PC-3 (cell line): ENCODE measurements around the gene VSIR. TPM values are rescaled to one million over a fixed set of nuclear protein-coding genes. Genes with fewer than 3 reads are reported as not detected.

Source experiments
- ATAC-seq: fragments of 200-7000 bp; cut with Tn5 transposase; 2 replicates; pipeline ENCODE4 v1.9.1; 2020; ENCODE audit warnings: mild to moderate bottlenecking, moderate library complexity
- BruUV-seq: library from RNA; stranded (reverse); fragments of 400-500 nt; replicated peaks from 2 replicates; lab custom pipeline; 2021; lab: Mats Ljungman, UMichigan
- CTCF ChIA-PET: fragments of 300-600 bp; sonication (Branson Sonifier 250); formaldehyde crosslinking; loops from one replicate; lab custom pipeline; 2022; ENCODE audit warnings: antibody characterized with exemption; lab: Charles Lee
- POLR2A ChIA-PET: fragments of 300-600 bp; sonication (Branson Sonifier 250); formaldehyde crosslinking; loops from one replicate; lab custom pipeline; 2022; ENCODE audit warnings: antibody characterized with exemption; ENCODE audit not compliant: unreplicated experiment; lab: Charles Lee
- DNase-seq: peaks from one replicate; pipeline ENCODE4 v3.0.0-alpha.2; 2015
- H2AFZ ChIP-seq: fragments of 300-600 bp; sonication (generic); 2 replicates; pipeline ENCODE4 v1.6.0; 2016; ENCODE audit warnings: antibody characterized with exemption, low read length
- H3F3A ChIP-seq: fragments of 300-600 bp; sonication (generic); one replicate; pipeline ENCODE4 v1.6.0; 2017; ENCODE audit warnings: antibody characterized with exemption, low read length, control low read depth, mild to moderate bottlenecking; ENCODE audit not compliant: unreplicated experiment
- H3K27ac ChIP-seq: fragments of 300-600 bp; sonication (generic); 2 replicates; pipeline ENCODE4 v1.5.1; 2016; ENCODE audit warnings: mild to moderate bottlenecking, low read length
- H3K27me3 ChIP-seq: fragments of 300-600 bp; sonication (generic); 2 replicates; pipeline ENCODE4 v1.6.1; 2016; ENCODE audit warnings: low read length, mixed read lengths
- H3K36me3 ChIP-seq: fragments of 300-600 bp; sonication (generic); 2 replicates; pipeline ENCODE4 v1.6.1; 2016; ENCODE audit warnings: low read depth, mixed run types, low read length, mixed read lengths
- H3K4me1 ChIP-seq: fragments of 300-600 bp; sonication (generic); 2 replicates; pipeline ENCODE4 v1.5.1; 2016; ENCODE audit warnings: low read length; ENCODE audit not compliant: insufficient read depth
- H3K4me2 ChIP-seq: fragments of 300-600 bp; sonication (generic); 2 replicates; pipeline ENCODE4 v1.6.0; 2016; ENCODE audit warnings: low read length
- H3K4me3 ChIP-seq: fragments of 300-600 bp; sonication (generic); 2 replicates; pipeline ENCODE4 v1.5.1; 2016; ENCODE audit warnings: mild to moderate bottlenecking, low read length, mixed read lengths
- H3K79me2 ChIP-seq: fragments of 300-600 bp; sonication (generic); 2 replicates; pipeline ENCODE4 v1.6.1; 2017; ENCODE audit warnings: low read length, mixed read lengths
- H3K9ac ChIP-seq: fragments of 300-600 bp; sonication (generic); 2 replicates; pipeline ENCODE4 v1.6.0; 2016; ENCODE audit warnings: mild to moderate bottlenecking, low read length
- H3K9me2 ChIP-seq: fragments of 300-600 bp; sonication (generic); replicated peaks from 2 replicates; pipeline ENCODE4 v1.6.1; 2016; ENCODE audit warnings: mixed run types, low read length, mixed read lengths
- H3K9me3 ChIP-seq: fragments of 300-600 bp; sonication (generic); 2 replicates; pipeline ENCODE4 v1.6.1; 2016; ENCODE audit warnings: low read length, mixed read lengths
- H4K20me1 ChIP-seq: fragments of 300-600 bp; sonication (generic); 2 replicates; pipeline ENCODE4 v1.6.1; 2016; ENCODE audit warnings: low read length, mixed read lengths
- EZH2 ChIP-seq: fragments of 300-600 bp; sonication (generic); IDR thresholded peaks from one replicate; pipeline ENCODE4 v1.6.1; 2017; ENCODE audit warnings: antibody characterized with exemption, mild to moderate bottlenecking, low read length; ENCODE audit not compliant: unreplicated experiment
- EZH2phosphoT487 ChIP-seq: fragments of 300-600 bp; sonication (generic); IDR thresholded peaks from 2 replicates; pipeline ENCODE4 v1.6.1; 2018; ENCODE audit warnings: mild to moderate bottlenecking, antibody characterized with exemption, low read length, borderline replicate concordance
- intact Hi-C: fragments of 100-400 bp; cut with micrococcal nuclease; formaldehyde crosslinking; loops from 2 replicates; pipeline ENCODE4 v1.9.0; 2023
- total RNA-seq: library from RNA; depleted of rRNA; stranded (reverse); fragments of >200 nt; gene quantifications from 2 replicates; pipeline ENCODE4 v1.2.3, GENCODE V29; 2014
- TF ChIP-seq, protein P1 (sequence below): fragments of 300-600 bp; sonication (generic); conservative IDR thresholded peaks from 2 replicates; pipeline ENCODE4 v1.5.1; 2017; ENCODE audit warnings: antibody characterized with exemption, low read depth, mild to moderate bottlenecking, low read length

VSIR gene
- total RNA-seq, 1 experiment from 2014 or later, result 14.1 TPM

DNA sequence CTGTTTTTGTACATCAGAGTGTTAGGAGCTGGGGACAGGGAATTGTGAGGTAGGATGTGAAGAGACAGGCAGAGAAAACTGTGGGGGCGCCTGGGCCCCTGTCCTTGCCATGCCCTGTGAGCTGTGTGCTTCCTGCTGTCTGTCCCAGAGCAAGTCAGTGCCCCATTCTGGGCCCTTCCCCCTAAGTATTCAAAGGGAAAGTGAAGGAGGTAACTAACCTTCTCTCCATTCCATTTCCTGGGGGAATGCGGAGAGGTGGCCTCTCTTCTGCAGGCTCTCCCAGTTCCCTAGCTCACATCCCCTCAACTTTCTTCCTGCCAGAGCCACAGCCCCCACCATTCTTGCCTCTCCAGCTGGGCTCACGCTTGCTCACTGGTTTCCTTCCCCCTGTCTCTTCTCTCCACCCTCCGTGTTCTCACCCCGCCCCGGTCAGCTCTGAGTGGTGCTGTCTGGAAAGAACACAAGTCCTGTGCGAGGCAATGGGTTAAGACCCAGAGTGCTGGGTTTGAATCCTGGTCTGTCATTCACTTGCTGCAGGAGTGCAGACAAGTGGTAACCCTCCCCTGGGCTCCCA lies 9.7 kb upstream of the VSIR start:
- ChIA-PET POLR2A (no interaction called here), CTCF (no interaction called here)
- TF ChIP-seq EZH2phosphoT487, result no peak
- TF ChIP-seq EZH2, result no peak
- TF ChIP-seq, protein P1, sequence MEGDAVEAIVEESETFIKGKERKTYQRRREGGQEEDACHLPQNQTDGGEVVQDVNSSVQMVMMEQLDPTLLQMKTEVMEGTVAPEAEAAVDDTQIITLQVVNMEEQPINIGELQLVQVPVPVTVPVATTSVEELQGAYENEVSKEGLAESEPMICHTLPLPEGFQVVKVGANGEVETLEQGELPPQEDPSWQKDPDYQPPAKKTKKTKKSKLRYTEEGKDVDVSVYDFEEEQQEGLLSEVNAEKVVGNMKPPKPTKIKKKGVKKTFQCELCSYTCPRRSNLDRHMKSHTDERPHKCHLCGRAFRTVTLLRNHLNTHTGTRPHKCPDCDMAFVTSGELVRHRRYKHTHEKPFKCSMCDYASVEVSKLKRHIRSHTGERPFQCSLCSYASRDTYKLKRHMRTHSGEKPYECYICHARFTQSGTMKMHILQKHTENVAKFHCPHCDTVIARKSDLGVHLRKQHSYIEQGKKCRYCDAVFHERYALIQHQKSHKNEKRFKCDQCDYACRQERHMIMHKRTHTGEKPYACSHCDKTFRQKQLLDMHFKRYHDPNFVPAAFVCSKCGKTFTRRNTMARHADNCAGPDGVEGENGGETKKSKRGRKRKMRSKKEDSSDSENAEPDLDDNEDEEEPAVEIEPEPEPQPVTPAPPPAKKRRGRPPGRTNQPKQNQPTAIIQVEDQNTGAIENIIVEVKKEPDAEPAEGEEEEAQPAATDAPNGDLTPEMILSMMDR, result no peak
- no peak overlapping the region for H3K4me2 ChIP-seq
- no peaks in the 10 kb centered on the region for H3K27me3 ChIP-seq
- no peaks in the 10 kb centered on the region for H3K9me2 ChIP-seq
- H3K4me1 ChIP-seq, result no peaks in the 10 kb centered on the region
- BruUV-seq, result no TSS peak
- intact Hi-C loops, result no loop called here
- no peak overlapping the region for H3K9ac ChIP-seq
- H3K27ac ChIP-seq, result no peak overlapping the region
- no peaks in the 10 kb centered on the region for H3K79me2 ChIP-seq
- H4K20me1 ChIP-seq, result no peaks in the 10 kb centered on the region
- DNase-seq (no peak), ATAC-seq (no peak)
- H3K4me3 ChIP-seq, result no peak overlapping the region
- no peak overlapping the region for H2AFZ ChIP-seq
- no peaks in the 10 kb centered on the region for H3K9me3 ChIP-seq
- H3K36me3 ChIP-seq, result no peaks in the 10 kb centered on the region
- no peaks in the 10 kb centered on the region for H3F3A ChIP-seq

DNA sequence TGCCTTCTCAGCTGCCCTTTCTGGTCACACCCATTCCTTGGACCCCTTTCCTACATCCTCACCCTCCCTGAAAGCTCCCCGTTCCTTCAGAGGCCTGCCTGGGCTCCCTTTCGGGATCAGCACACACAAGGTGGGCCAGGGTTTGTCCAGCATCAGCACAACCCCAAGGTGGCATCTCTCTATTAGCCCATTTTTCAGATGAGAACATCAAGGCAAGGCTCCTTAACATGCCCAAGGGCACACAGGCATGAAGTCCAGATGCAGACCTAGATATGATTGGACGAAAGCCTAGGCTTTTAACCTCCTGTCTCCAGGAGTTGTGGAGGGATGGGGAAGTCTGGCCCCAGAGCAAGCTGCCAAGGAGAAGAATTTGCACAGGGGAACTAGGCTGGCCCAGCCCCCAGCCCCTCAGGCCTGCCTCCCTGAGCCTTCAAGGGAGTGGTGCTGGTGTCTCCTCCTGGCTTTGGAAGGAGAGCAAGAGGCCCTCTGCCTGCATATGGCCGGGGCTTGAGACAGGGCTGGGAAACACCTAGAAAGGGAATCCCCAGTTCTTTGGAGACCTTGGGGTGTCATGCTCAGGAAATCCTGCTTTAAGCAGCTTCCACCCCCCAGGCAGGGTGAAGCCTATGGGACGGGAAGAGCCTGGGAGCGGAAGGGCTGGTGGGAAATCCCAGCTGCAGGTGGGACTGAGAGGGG lies 9.0 kb upstream of the VSIR start:
- H3K4me3 ChIP-seq, result no peak overlapping the region
- intact Hi-C loops, result no loop called here
- no peaks in the 10 kb centered on the region for H4K20me1 ChIP-seq
- H3K9me3 ChIP-seq, result no peaks in the 10 kb centered on the region
- H3K27me3 ChIP-seq, result no peaks in the 10 kb centered on the region
- H2AFZ ChIP-seq, result no peak overlapping the region
- no peak for ATAC-seq
- no peak for TF ChIP-seq EZH2phosphoT487
- no peak for TF ChIP-seq EZH2
- TF ChIP-seq, protein P1, result no peak
- H3F3A ChIP-seq, result no peaks in the 10 kb centered on the region
- H3K9ac ChIP-seq, result no peak overlapping the region
- CTCF ChIA-PET, result no interaction called here
- no peak overlapping the region for H3K4me2 ChIP-seq
- H3K9me2 ChIP-seq, result no peaks in the 10 kb centered on the region
- DNase-seq, result no peak
- no peaks in the 10 kb centered on the region for H3K4me1 ChIP-seq
- POLR2A ChIA-PET, result no interaction called here
- H3K79me2 ChIP-seq, result no peaks in the 10 kb centered on the region
- no peak overlapping the region for H3K27ac ChIP-seq
- H3K36me3 ChIP-seq, result no peaks in the 10 kb centered on the region
- no TSS peak for BruUV-seq

DNA sequence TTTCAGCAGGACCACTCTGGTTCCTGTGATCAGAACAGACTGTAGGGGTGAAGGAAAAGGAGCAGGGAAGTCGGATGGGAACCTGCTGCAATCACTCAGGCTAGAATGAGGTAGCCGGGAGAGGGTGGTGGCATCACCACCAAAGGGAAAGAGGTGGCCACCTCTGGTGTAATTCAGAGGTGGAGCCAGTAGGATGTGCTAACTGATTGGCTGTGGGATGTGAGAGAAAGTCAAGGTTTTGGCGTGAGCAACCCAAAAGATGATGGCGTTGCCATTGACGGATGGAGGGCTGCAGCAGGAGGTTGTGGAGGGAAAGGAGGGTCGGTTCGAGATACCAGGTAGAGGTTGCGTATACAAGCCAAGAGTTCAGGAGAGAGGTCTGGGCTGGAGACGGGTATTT lies 7.4 kb upstream of the VSIR start:
- Histone ChIP-seq H3K79me2 (no peaks in the 10 kb centered on the region), H3F3A (no peaks in the 10 kb centered on the region), H3K36me3 (no peaks in the 10 kb centered on the region), H3K27me3 (no peaks in the 10 kb centered on the region), H3K9ac (no peak overlapping the region), H4K20me1 (no peaks in the 10 kb centered on the region), H2AFZ (no peak overlapping the region), H3K4me3 (no peak overlapping the region), H3K9me3 (no peaks in the 10 kb centered on the region), H3K27ac (no peak overlapping the region), H3K9me2 (no peaks in the 10 kb centered on the region), H3K4me2 (no peak overlapping the region), H3K4me1 (no peaks in the 10 kb centered on the region)
- TF ChIP-seq, protein P1, result no peak
- TF ChIP-seq EZH2 (no peak), EZH2phosphoT487 (no peak)
- ChIA-PET CTCF (no interaction called here), POLR2A (no interaction called here)
- DNase-seq (no peak), ATAC-seq (no peak)
- intact Hi-C loops, result no loop called here
- no TSS peak for BruUV-seq
